Lower leg skin (tissue), 3 donors: ENCODE results near the gene KMT2C.
"Not testable (repeated sequence)": the region's sequence is repeated elsewhere in the genome, so short reads cannot be mapped to it uniquely, and the experiment has no call there.

Source experiments
- CTCF ChIP-seq, 3 donors: fragments of 450-650 bp; IDR thresholded peaks; one replicate each; pipeline ENCODE4 v1.5.1; 2016; ENCODE audit warnings: antibody characterized with exemption in 3 of 3, mild to moderate bottlenecking in 3 of 3, moderate library complexity in 2 of 3
- POLR2A ChIP-seq, 2 donors: fragments of 450-650 bp; IDR thresholded peaks; one replicate each; pipeline ENCODE4 v1.6.1; 2016 to 2017; ENCODE audit warnings: antibody characterized with exemption in 2 of 2, mild to moderate bottlenecking in 1 of 2, moderate library complexity in 1 of 2

GRCh38 chr7:152430118-152430517 lies 5.7 kb downstream of the KMT2C start:
- TF ChIP-seq CTCF, POLR2A (IDR thresholded peaks at IDR 0.05): not testable (repeated sequence)
